ENCODE data around the gene SLC9B2. TPM values are rescaled to one million over a fixed set of nuclear protein-coding genes. Genes with fewer than 3 reads are reported as not detected.

Gene SLC9B2
- total RNA-seq, 1 donor from 2014 or later = 19.9 TPM

DNA sequence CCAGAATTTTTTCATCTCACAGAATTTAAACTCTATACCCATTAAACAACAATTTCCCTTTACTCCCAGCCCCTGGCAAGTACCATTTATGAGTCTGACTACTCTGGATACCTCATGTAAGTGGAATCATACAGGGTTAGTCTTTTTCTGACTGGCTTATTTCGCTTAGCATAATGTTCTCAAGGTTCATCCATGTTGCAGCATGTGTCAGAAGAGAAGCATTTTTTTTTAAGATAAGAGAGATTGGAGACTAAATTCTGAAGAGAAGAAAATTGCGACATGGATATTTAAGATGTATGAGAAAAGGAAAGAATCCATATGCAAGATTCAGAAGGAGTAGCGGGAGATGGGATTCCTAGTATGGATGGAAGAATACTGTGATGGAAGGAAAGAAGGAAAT lies 45.8 kb downstream of the SLC9B2 start:
- no peaks in the 10 kb centered on the region for H3K4me1 Mint-ChIP-seq (ENCODE audit: unreplicated experiment)
- no peak overlapping the region for H3K4me3 Mint-ChIP-seq (ENCODE audit: unreplicated experiment)
- peaks cover 16% of the 10 kb centered on the region for H3K36me3 Mint-ChIP-seq (ENCODE audit: unreplicated experiment)
- TF ChIP-seq, protein P1, sequence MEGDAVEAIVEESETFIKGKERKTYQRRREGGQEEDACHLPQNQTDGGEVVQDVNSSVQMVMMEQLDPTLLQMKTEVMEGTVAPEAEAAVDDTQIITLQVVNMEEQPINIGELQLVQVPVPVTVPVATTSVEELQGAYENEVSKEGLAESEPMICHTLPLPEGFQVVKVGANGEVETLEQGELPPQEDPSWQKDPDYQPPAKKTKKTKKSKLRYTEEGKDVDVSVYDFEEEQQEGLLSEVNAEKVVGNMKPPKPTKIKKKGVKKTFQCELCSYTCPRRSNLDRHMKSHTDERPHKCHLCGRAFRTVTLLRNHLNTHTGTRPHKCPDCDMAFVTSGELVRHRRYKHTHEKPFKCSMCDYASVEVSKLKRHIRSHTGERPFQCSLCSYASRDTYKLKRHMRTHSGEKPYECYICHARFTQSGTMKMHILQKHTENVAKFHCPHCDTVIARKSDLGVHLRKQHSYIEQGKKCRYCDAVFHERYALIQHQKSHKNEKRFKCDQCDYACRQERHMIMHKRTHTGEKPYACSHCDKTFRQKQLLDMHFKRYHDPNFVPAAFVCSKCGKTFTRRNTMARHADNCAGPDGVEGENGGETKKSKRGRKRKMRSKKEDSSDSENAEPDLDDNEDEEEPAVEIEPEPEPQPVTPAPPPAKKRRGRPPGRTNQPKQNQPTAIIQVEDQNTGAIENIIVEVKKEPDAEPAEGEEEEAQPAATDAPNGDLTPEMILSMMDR (IDR thresholded peaks at IDR 0.05) = no peak
- H3K9me3 Mint-ChIP-seq (ENCODE audit: unreplicated experiment) = no peaks in the 10 kb centered on the region
- DNase-seq (ENCODE audit: extremely low spot score, unreplicated experiment) = no peak
- no peak overlapping the region for H3K27ac Mint-ChIP-seq (ENCODE audit: unreplicated experiment)
- H3K27me3 Mint-ChIP-seq (ENCODE audit: unreplicated experiment) = no peaks in the 10 kb centered on the region

DNA sequence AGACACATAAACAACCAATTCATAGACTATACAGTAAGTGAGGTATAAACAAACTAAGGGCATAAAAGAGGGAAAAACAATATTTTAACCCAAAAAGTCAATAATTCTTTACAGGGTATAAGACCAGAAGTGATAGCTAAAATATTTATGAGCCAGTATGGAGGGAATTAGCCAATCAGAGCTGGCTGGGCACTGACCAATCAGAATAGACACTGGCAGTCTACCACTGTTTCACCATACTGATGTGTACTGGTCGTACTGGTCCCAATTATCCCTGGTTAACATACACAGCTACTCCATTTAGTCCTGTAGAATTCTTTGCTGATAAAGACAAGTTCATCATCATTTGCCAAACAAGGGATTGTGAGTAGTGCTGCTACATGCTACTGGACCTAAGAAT lies 47.3 kb downstream of the SLC9B2 start:
- Mint-ChIP-seq H3K9me3 (ENCODE audit: unreplicated experiment) (no peaks in the 10 kb centered on the region), H3K27me3 (ENCODE audit: unreplicated experiment) (no peaks in the 10 kb centered on the region), H3K36me3 (ENCODE audit: unreplicated experiment) (peaks cover 9% of the 10 kb centered on the region), H3K4me3 (ENCODE audit: unreplicated experiment) (no peak overlapping the region), H3K4me1 (ENCODE audit: unreplicated experiment) (no peaks in the 10 kb centered on the region), H3K27ac (ENCODE audit: unreplicated experiment) (no peak overlapping the region)
- DNase-seq (ENCODE audit: extremely low spot score, unreplicated experiment) = no peak
- TF ChIP-seq, protein P1 (IDR thresholded peaks at IDR 0.05) = no peak

DNA sequence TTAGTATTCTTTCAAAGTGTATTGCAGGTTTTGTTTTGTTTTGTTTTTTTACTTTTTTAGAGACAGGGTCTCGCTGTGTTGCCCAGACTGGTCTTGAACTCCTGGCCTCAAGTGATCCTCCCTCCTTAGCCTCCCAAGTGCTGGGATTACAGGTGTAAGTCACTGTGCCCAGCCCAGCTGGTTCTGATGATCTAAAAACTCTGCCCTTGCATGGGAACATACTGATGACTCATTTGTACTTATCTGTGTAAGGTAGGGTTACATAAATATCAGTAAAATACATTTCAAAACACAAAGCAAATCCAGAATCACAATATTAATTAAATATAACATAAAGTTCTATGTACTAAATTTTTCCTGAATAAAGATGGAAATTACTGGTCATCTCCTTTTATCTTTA lies 49.7 kb downstream of the SLC9B2 start:
- no peaks in the 10 kb centered on the region for H3K27me3 Mint-ChIP-seq (ENCODE audit: unreplicated experiment)
- peaks cover 11% of the 10 kb centered on the region for H3K36me3 Mint-ChIP-seq (ENCODE audit: unreplicated experiment)
- DNase-seq (ENCODE audit: extremely low spot score, unreplicated experiment) = no peak
- no peaks in the 10 kb centered on the region for H3K9me3 Mint-ChIP-seq (ENCODE audit: unreplicated experiment)
- H3K4me1 Mint-ChIP-seq (ENCODE audit: unreplicated experiment) = no peaks in the 10 kb centered on the region
- no peak overlapping the region for H3K4me3 Mint-ChIP-seq (ENCODE audit: unreplicated experiment)
- H3K27ac Mint-ChIP-seq (ENCODE audit: unreplicated experiment) = no peak overlapping the region
- TF ChIP-seq, protein P1 (IDR thresholded peaks at IDR 0.05) = no peak

DNA sequence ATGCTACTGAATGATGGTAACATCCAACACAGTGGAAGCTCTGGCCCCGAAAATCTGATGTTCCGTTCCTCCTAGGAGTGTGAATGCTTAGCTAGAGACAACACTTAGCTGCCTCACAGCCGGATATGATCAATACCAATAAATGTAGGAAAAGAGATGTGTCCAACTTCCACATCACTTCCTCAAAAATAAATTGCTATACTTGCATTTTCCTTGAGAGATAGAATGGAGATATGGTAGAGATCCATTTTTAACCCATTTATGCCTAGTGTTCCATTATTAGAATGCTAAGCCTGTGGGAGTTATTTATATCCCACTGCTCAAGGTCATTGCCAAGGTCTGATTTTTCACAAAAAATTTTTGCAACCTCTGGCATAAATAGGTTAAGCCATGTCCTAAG lies 51.6 kb downstream of the SLC9B2 start:
- TF ChIP-seq, protein P1 (IDR thresholded peaks at IDR 0.05) = no peak
- Mint-ChIP-seq H3K4me1 (ENCODE audit: unreplicated experiment) (peaks cover under 1% of the 10 kb centered on the region), H3K36me3 (ENCODE audit: unreplicated experiment) (peaks cover 4% of the 10 kb centered on the region), H3K4me3 (ENCODE audit: unreplicated experiment) (no peak overlapping the region), H3K27ac (ENCODE audit: unreplicated experiment) (no peak overlapping the region), H3K27me3 (ENCODE audit: unreplicated experiment) (no peaks in the 10 kb centered on the region), H3K9me3 (ENCODE audit: unreplicated experiment) (no peaks in the 10 kb centered on the region)
- no peak for DNase-seq (ENCODE audit: extremely low spot score, unreplicated experiment)

DNA sequence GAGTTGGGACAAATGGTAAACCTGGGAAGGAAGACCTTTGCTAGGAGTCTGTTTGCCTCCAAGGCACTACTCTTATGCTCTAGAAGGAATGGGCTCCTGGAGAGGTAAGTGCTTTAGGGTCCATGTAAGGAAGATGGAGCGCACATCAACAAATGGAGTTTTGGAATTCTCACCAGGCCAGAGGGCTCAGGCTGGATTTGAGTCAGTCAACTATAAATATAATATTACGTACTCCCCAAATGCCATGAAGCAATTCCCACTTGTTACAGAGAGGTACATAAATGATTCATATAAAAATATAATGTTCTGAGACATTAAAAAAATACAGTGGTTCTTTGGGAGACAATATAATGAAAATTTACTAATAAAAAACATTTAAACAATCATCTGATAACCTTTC lies 55.4 kb downstream of the SLC9B2 start:
- Mint-ChIP-seq H3K4me1 (ENCODE audit: unreplicated experiment) (peaks cover 4% of the 10 kb centered on the region), H3K9me3 (ENCODE audit: unreplicated experiment) (no peaks in the 10 kb centered on the region), H3K4me3 (ENCODE audit: unreplicated experiment) (no peak overlapping the region), H3K36me3 (ENCODE audit: unreplicated experiment) (peaks cover 4% of the 10 kb centered on the region), H3K27me3 (ENCODE audit: unreplicated experiment) (no peaks in the 10 kb centered on the region), H3K27ac (ENCODE audit: unreplicated experiment) (no peak overlapping the region)
- TF ChIP-seq, protein P1 (IDR thresholded peaks at IDR 0.05) = no peak
- DNase-seq (ENCODE audit: extremely low spot score, unreplicated experiment) = no peak

All from osteocyte (in vitro differentiated cells).